SK-N-MC (cell line): ENCODE data around the gene DERL3.

Experiments used
- EZH2 ChIP-seq: fragments of 200-600 bp; sonication (generic); IDR thresholded peaks from one replicate; pipeline ENCODE4 v1.6.1; 2017; ENCODE audit warnings: antibody characterized with exemption
- FOXP2 ChIP-seq: optimal IDR thresholded peaks from 2 replicates; pipeline ENCODE3; 2011; ENCODE audit warnings: mild to moderate bottlenecking, moderate library complexity; ENCODE audit not compliant: insufficient read depth; ENCODE audit errors: extremely low read length, control extremely low read depth
- POLR2AphosphoS5 ChIP-seq: IDR thresholded peaks from 2 replicates; pipeline ENCODE4 v1.6.1; 2012; ENCODE audit warnings: mild to moderate bottlenecking, low read depth, low read length, borderline replicate concordance

DNA sequence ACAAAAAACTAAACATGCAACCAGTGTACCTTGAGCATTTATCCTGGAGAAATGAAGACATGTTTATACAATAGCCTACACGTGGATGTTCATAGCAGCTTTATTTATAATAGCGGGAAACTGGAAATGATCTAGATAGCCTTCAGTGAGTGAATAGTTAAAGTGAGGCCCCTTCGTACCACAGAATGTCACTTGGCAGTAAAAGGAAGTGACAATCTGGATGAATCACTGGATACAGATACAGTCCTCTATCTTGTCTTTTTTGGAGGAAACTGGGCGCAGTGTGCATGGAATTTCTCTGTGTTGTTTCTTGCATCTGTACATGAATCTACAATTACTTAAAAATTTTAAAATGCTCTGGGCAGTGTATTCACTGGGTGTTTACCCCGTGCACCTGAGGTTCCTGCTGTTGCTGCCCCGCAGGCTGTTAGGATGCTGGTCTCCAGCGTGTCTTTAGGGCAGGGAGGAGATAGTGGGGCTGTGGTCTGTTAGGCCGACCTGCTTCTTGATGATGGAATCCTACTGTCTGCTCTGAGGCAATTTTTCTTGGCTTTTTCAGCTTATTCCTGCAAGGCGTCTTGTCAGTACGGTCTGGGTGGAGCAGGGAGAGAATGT, 23.2 kb downstream of the DERL3 start:
- TF ChIP-seq POLR2AphosphoS5, result no peak
- TF ChIP-seq FOXP2, result no peak
- TF ChIP-seq EZH2, result no peak
